ENCODE data around the gene MADCAM1.
"Not testable (repeated sequence)": the region's sequence is repeated elsewhere in the genome, so short reads cannot be mapped to it uniquely, and the experiment has no call there.

Gene MADCAM1
- 0.88 to 0.94 reads per million in 2 donors for total RNA-seq

DNA sequence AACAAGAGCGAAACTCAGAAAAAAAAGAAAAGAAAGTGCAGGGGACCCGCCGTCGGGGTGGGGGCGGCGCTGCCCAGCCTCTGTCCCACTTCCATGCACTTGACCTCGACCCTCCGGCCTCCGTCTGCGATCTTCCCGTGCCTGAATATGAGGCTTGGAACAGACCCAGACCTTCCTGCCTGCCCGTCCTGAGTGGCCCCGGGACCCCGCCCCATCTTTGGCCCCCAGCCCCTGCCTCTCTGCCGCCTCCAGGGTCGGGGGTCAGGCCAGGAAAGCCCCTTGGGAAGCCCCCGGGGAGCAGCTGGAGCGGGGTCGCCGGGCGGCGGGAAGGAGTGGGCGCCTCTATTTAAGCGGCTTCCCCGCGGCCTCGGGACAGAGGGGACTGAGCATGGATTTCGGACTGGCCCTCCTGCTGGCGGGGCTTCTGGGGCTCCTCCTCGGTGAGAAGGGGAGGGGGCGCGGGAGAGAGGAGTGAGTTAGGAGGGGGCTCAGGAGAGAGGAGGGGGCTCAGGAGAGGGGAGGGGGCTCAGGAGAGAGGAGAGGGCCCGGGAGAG is at the start of gene MADCAM1:
TSS of gene MADCAM1 (plus strand) at position 375 of the 554 bp plus-strand sequence. CDS start at position 389, 14 bp downstream.
- DNase-seq, result no peak

DNA sequence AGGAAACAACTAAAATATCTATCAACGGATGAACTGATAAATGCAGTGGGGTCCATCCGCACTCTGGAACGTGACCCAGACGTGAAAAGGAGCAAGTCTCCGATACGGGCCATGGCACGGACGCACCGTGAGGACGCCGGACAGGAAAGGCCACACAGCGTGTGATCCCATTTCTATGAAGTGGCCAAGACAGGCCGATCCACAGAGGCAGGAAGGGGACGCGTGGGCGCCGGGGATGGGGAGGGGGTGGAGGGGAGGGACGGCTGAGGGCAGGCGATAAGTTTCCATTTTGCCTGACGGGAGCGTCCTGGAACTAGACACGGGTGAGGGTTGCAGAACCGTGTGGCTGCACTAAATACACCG is 49.2 kb upstream of the MADCAM1 start:
- no peak for DNase-seq

DNA sequence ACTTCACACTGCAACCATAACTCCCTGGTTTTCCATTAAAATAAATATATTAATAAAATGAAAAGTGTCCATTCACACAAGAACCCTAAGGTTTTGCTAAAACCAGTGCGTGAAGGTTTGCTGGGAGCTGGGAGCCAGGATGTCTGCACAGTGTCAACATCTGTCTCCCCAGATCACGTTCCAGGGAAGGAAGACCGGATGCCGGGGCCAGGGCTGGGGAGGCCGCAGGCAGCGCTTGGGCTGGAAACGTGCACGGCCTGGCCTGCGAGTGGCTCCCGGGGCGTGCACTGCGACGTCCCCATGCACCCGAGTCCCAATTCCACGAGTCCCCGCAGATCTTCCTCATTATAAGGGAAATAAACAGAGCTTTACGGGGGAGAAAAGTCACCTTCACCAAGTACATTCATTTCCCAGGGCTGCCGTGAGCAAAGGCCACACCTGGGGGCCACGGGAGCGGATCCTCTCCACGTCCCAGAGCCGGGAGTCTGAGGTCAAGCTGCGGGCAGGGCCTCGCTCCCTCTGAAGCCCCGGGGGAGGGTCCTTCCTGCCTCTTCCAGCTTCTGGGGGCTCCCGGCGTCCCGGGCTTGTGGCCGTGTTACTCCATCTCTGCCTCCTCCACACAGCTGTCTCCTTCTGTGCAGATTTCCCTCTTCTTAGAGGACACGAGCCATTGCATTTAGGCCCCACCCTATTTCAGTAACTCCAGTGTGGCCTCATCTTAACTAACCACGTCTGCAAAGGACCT is 48.3 kb upstream of the MADCAM1 start:
- DNase-seq, result no peak

DNA sequence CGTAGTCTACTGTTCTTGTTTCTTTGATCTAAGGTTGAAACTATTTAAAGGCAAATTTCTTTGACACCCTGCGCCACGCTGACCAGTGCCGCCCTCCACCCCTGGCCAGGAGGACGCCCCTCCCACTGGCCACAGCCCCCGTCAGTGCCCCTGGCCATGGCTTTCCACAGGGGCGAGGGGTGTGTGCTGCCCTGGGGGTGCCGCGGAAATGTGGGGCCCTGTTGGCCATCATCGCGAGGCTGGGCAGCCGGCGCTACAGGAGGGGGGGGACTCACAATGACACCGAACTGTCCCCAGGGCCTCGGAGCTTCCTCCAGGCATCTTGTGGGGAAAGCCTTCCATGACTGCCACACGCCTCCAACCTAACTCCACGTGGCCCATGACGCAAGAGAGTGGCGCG is 46.4 kb upstream of the MADCAM1 start:
- DNase-seq, result no peak

DNA sequence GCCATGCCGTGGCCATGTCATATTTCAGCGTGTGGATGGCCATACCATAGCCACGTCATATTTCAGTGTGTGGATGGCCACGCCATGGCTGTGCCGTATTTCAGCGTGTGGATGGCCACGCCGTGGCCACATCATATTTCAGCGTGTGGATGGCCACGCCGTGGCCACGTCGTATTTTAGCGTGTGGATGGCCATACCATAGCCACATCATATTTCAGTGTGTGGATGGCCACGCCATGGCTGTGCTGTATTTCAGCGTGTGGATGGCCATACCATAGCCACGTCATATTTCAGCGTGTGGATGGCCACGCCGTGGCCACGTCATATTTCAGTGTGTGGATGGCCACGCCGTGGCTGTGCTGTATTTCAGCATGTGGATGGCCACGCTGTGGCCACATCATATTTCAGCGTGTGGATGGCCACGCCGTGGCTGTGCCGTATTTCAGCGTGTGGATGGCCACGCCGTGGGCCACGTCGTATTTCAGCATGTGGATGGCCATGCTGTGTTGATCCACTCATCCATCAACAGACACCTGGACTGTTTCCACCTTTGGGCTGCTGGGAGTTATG is 45.3 kb upstream of the MADCAM1 start:
- DNase-seq, result not testable (repeated sequence)

DNA sequence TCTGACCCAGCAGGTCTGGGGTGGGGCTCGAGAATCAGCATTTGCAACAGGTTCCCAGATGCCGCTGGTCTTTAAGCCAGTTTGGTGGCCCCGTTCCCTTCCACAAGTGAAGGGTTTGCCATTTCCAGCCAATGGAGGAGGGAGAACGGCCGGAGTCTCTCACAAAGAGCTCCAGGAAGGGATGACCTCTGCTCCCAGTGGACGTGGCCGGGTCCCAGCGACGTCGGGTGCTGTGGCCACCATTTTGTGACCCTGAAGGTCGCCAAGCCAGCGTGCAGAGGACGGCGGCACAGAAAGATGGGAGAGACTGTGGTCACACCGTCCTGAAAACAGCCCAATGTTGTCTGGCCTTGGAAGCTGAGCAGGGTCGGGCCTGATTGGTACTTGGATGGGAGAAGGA is 43.5 kb upstream of the MADCAM1 start:
- no peak for DNase-seq

DNA sequence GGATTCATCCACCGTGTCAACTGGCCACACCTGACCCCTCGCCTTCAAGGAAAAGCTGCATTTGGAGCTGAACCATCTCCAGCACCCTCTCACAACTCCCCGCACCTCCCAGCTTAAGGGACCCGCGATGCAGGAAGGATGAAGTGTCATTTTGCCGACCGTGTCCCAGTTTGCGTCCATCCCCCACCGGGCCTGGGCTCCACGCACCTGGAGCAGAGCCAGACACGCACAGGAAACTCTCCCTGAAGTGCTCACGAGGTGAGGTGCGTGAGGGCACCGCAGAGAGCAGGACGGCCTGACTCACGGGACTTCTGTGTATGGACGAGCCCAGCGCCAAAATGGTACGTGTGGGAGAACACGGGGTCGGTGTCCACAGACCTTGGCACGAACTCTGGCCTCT is 42.7 kb upstream of the MADCAM1 start:
- no peak for DNase-seq

DNA sequence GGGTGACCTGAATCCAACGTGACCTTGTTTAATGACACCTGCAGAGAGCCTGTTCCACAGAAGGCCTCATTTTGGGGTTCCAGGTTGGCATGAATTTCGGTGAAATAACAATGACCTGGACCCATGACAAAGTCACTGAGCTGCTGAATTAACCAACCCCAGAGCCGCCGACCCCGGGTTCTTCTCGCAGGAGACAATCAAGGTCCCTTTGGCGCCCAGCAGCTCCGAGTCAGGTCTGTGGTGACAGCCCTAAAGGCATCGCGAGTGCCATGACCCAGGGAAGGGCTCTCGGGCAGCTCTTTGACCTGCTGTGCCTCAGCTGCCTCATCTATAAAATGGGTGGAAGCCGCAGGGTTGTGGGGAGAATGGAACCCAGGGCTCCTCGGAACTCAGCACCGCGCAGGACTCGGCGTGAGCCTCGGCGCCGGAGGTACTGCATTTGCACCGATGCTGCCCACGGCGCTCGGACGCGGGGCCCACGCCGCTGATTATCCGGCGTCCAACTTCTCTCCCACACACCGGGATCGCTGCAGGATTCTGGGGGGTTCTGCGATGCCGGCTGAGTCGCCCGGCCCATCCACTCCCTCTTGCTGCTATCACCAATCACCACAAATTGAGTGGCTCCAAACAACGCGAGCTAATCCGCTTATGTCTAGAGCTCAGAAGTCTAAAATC is 41.1 kb upstream of the MADCAM1 start:
- DNase-seq, result no peak

DNA sequence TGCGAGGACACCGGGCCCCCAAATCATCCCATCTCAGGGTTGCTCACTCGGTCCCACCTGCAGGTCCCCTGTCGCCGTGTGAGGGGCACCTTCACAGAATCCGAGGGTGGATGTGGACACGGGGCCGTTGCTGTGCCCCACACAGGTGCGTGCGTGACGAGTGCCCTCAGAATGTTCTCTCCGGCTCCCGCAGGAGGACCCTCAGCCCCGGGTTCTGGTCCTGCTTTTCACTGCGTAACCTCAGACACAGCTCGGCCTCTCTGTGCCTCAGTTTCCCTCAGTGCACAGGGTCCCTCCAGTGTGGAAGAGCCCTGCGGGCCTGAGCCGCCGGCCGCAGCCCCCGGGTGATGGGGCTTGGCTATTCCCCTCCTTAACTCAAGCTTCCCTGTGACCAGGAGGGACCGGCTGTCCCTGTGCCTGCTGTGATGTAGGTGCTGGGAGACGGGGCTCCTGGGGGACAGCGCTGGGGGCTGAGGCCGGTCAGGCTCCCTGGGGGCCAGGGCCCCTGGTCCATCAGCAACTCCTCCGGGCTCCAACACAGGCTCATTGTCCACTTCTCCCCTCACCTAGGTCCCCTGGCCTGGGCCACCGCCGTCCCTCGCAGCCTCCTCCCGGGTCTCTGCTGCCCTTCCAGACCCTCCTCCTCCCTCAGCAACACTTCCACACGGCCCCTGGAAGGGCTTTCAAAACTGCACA is 40.3 kb upstream of the MADCAM1 start:
- DNase-seq, result no peak

DNA sequence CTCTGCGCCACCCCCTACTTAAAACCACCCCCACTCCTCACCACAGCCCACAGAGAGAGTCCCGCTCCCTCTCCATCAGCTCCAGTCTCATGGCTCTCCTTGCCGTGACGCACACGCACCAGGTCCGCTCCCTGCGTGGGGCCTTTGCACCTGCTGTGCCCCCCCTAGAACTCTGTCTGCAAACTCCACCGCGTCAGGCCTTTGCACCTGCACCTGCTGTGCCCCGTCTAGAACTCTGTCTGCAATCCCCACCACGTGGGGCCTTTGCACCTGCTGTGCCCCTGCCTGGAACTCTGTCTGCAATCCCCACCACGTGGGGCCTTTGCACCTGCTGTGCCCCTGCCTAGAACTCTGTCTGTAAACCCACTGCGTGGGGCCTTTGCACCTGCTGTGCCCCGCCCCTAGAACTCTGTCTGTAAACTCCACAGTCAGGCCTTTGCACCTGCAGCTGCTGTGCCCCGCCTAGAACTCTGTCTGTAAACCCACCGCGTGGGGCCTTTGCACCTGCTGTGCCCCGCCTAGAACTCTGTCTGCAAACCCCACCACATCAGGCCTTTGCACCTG is 39.7 kb upstream of the MADCAM1 start:
- DNase-seq, result no peak

DNA sequence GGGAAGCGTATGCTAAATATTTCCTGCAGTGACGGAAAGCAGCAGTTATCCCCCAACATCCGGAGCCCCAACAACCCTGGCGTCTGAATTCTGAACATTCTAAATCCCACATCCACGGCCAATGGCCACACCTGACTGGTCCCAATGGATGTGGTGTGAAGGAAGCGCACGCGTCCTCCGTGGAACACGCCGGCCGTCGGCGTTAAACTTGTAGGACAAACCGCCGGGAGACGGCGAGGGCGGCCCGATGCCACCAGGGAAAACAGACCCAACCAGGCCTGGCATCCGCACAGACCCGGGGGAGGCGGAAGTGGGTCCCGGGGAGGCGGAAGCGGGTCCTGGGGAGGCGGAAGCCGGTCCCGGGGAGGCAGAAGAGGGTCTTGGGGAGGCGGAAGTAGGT is 38.6 kb upstream of the MADCAM1 start:
- DNase-seq, result no peak

DNA sequence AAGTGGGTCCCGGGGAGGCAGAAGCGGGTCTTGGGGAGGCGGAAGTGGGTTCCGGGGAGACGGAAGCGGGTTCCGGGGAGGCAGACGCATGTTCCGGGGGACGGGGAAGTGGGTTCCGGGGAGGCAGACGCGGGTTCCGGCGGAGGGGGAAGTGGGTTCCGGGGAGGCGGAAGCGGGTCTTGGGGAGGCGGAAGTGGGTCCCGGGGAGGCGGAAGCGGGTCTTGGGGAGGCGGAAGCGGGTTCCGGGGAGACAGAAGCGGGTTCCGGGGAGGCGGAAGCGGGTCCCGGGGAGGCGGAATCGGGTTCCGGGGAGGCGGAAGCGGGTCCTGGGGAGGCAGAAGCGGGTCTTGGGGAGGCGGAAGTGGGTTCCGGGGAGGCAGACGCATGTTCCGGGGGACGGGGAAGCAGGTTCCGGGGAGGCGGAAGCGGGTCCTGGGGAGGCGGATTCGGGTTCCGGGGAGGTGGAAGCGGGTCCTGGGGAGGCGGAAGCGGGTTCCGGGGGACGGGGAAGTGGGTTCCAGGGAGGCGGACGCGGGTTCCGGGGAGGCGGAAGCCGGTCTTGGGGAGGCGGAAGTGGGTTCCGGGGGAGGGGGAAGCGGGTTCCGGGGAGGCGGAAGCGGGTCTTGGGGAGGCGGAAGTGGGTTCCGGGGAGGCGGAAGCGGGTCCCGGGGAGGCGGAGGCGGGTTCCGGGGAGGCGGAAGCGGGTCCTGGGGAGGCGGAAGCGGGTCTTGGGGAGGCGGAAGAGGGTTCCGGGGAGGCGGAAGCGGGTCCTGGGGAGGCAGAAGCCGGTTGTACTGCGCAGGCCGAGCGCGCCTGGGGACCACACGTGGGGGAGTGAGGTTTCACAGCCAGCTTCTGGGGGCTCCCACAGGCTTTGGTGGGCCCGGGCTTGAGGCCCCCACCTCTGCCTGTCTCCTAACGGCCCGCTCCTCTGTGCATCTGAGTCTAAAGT is 37.9 kb upstream of the MADCAM1 start:
- no peak for DNase-seq

DNA sequence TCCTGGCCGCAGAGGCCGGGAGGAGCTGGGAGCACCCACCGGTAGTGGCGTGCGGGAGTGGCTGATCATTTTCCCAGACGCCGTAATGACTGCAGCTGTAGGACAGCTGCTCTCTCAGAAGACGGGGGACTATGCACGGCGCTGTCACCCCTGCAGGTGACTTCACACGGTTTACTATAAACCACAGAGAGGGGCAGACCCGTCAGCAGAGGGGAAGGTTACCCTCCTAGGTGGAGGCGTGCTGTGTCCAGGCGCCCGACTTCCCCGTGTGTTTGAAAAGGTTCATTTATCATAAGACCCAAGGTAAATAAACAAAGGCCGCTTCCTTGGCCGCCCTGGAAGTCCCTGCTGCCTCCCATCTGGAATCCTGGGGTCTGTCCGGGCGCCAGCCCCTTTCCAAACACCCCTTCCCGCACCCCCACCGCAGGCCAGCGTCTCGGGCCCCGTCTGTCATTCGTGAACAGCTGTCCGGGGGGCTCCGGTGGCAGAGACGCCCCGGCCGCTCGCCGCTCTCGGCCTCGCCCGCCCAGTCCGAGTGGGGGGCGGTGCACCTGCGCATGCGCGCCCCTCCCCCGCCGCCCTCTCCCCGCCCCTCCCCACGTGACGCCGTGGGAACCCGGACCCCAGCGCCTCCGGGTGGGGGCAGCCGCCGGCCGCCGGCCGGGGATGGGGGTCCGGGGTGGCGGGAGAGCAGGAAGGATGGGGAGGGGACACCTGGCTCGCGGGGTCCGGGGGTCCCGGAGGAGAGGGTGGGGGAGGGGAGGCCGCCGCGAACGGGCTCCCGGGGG is 36.4 kb upstream of the MADCAM1 start:
- no peak for DNase-seq

DNA sequence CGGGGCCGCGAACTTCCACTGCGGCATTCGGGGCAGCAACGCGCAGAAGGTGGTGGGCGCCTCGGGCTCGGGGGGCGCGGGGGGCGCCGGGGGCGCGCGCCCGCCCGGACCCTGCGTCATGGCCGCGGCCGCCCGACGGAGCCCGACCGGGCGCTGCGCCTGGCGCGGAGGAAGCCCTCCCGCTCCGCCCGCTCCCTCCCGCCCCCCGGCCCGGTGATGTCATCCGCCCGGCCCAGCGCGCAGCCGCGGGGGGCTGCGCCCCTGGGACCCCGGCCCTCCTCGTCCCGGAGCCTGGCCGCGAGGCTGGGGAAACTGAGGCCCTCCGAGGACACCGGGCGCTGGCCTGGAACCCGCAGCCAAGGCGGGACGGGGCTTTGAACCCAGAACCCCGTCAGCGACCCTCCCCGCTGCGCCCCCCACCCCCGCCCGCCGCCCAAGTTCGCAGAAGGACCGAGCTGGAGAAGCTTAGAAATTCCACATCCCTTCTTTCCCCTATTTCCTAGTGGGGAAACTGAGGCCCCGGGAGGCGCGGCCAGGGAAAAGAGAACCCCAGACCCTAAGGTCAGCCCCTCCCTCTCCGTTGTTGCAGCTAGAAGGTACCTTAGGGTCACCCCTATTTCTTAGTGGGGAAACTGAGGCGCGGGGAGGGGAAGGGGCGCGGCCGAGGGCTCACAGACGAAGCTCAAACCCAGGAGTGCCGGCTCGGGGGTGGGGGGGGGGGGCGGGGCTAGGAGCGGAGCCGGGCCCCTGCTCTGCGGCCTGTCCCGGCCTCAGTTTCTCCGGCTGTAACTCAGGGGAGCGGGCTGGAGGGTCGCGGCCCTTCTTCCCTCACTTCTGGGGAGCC is 35.2 kb upstream of the MADCAM1 start, which contains the start of gene SHC2:
TSS of gene SHC2 (minus strand) at position 157 of the 844 bp plus-strand sequence. CDS start at position 120, 37 bp downstream.
- no peak for DNase-seq

DNA sequence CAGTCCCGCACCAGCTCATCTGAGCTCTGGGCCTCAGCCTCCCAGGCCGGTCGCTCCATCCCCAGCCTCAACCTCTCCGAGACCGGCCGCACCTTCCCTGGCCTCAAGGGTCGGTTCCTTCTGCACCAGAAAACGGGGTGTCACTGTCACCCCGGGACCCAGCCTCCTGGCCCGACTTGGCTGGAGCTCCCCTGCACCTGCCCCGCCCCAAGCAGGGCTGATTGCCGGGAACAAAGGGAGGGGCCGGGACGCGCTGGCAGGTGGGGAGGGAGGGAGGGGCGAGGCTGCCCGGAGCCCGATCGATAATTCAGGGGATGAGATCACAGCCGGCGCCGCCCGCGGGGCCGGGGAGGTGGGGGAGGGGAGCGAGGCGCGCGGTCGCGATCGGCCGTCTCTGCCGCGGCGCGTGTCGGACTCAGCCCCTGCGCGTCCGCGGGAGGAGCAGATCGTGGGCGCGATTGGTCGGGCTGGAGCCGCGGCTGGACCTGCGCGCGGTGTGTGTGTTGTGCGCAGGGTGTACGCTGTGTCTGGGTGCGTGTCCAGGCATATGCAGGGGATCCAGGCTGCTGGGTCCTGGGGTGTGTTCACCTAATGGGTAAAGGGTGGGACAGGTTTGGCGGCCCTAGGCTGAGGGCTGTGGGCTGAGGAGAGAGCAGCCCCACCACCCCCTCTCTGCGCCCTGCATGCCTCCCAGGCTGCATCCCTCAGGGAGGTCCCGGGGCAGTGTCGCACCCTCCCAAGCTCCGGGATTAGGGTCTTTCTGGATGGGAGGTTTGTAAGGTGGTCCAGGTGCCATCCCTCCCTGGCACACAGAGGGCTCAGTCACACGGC is 34.4 kb upstream of the MADCAM1 start:
- no peak for DNase-seq

DNA sequence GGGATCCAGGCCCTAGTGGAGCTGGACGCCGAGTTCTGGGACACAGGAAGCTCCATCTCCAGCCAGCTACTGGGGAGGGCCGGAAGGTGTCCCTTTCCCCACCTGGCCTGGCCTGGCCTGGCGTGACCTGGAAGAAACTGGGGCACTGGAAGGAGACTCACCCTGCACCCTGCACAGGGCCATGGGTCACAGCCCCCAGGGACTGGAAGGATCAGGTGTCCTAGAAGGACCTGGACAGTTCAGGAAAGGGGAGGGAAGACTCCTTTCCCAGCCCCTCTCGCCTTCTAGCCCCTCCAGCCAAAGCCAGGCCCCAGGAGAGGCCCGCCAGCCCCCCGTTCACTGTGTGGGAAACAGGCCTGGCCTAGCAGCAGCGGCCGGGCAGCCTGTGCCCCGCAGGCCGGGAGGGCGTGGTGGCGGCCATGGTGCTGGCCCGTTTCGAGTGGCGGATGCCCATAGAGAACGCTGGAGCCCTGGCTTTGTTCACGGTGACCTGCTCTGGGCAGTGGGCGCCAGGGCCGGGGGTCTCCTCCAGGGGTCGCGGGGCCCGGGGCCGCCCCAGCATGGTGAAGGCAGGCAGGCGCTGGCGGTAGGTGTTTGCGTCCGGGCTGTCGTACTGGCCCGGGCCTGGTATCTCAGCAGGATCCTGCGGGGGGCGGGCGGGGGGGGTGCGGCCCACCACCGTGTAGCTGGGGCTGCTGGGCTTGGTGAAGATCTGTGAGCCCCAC is 32.6 kb upstream of the MADCAM1 start:
- no peak for DNase-seq

DNA sequence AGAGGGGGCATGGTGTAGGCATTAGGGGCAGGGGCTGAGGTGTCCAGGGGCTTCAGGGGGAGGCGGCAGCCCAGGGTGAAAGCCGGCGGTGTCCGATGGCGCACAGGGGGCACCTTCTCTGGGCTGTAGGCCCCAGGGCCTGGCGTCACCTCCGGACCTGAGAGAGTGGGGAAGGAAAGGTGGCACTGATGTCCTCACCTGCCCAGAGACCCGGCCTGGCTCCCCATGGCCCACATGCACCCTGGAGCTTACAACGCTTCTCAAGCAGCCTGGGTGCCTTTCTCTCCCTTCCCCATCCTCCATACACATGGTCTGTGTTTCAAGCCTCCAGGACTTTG is 32.1 kb upstream of the MADCAM1 start:
- DNase-seq, result no peak
